Muscle of leg (tissue), 11 donors: ENCODE measurements around the gene PTPRG. TPM values are rescaled to one million over a fixed set of nuclear protein-coding genes. Genes with fewer than 3 reads are reported as not detected.

Experiments
- DNase-seq: peaks from one replicate; pipeline ENCODE4 v3.0.0; 2013
- H3K27ac ChIP-seq: one replicate; pipeline ENCODE4 v1.5.1; 2013; ENCODE audit warnings: mild to moderate bottlenecking, low read length, control low read depth
- H3K27me3 ChIP-seq: one replicate; pipeline ENCODE4 v1.6.1; 2013; ENCODE audit warnings: low read length; ENCODE audit not compliant: control insufficient read depth, insufficient read depth
- H3K36me3 ChIP-seq: one replicate; pipeline ENCODE4 v1.6.1; 2013; ENCODE audit warnings: low read length; ENCODE audit not compliant: control insufficient read depth, insufficient read depth
- H3K4me1 ChIP-seq: one replicate; pipeline ENCODE4 v1.6.1; 2013; ENCODE audit warnings: low read length; ENCODE audit not compliant: control insufficient read depth, insufficient read depth
- H3K4me3 ChIP-seq: one replicate; pipeline ENCODE4 v1.5.1; 2013; ENCODE audit warnings: low read length, control low read depth
- H3K9me3 ChIP-seq: replicated peaks from 2 replicates; pipeline ENCODE4 v1.6.1; 2013; ENCODE audit warnings: low read depth, low read length; ENCODE audit not compliant: control insufficient read depth
- WGBS: methylation state at CpG from one replicate; pipeline ENCODE4 v1.1.5; 2013; ENCODE audit warnings: missing lambda C conversion rate; ENCODE audit not compliant: insufficient coverage; 5-methylcytosine and 5-hydroxymethylcytosine counted together
- polyA plus RNA-seq, 8 donors: library from polyadenylated mRNA; unstranded; fragments of 120-200 nt; gene quantifications; one replicate each; pipeline versions ENCODE4 v1.2.1 to v1.2.3, GENCODE V29; 2013; ENCODE audit warnings: inconsistent platforms in 1 of 8, low replicate concordance in 1 of 8; ENCODE audit not compliant: insufficient read length in 8 of 8, insufficient read depth in 1 of 8
- total RNA-seq: library from RNA; stranded (reverse); fragments of 120-200 nt; gene quantifications from one replicate; pipeline ENCODE4 v1.2.4, GENCODE V29; 2013

PTPRG gene
- total and polyA plus RNA-seq, 9 donors: 15.7 to 45.7 (median 30.8) TPM

GRCh38 chr3:61560517-61561373, 626 bp upstream of the PTPRG start:
- Histone ChIP-seq H3K4me3 (peak overlapping the region; percentile 92), H3K36me3 (no peaks in the 10 kb centered on the region), H3K9me3 (peaks cover 6% of the 10 kb centered on the region), H3K27me3 (no peaks in the 10 kb centered on the region), H3K4me1 (peaks cover 25% of the 10 kb centered on the region), H3K27ac (peak overlapping the region; percentile 99)
- DNase-seq: peak; percentile 92
- WGBS: 0% methylated on average over 46 of the region's 64 CpGs

GRCh38 chr3:61562042-61562720, 810 bp downstream of the PTPRG start:
- WGBS: under 1% methylated on average over 31 of the region's 65 CpGs
- Histone ChIP-seq H3K4me3 (peak overlapping the region; percentile 92), H3K27ac (peak overlapping the region; percentile 99), H3K27me3 (no peaks in the 10 kb centered on the region), H3K36me3 (no peaks in the 10 kb centered on the region), H3K4me1 (peaks cover 25% of the 10 kb centered on the region), H3K9me3 (peaks cover 6% of the 10 kb centered on the region)
- peak; percentile 55 for DNase-seq

- DNase-seq: peak; percentile 67
- H3K27ac ChIP-seq: peak overlapping the region; percentile 99
- H3K36me3 ChIP-seq: no peaks in the 10 kb centered on the region
- under 1% methylated on average over 38 of the region's 44 CpGs for WGBS
- H3K9me3 ChIP-seq: peaks cover 6% of the 10 kb centered on the region
- H3K4me1 ChIP-seq: peaks cover 25% of the 10 kb centered on the region
- H3K27me3 ChIP-seq: no peaks in the 10 kb centered on the region
- H3K4me3 ChIP-seq: peak overlapping the region; percentile 92
Measured at GRCh38 chr3:61562721-61563312, 1.4 kb downstream of the PTPRG start.

- H3K27me3 ChIP-seq: no peaks in the 10 kb centered on the region
Measured at GRCh38 chr3:61563313-61564271, 2.2 kb downstream of the PTPRG start.

GRCh38 chr3:61564395-61565059, 3.2 kb downstream of the PTPRG start:
- peak; percentile 87 for DNase-seq
- WGBS: 1% methylated on average over 25 of the region's 40 CpGs
- Histone ChIP-seq H3K27ac (peak overlapping the region; percentile 76), H3K36me3 (no peaks in the 10 kb centered on the region), H3K4me1 (peaks cover 23% of the 10 kb centered on the region), H3K27me3 (no peaks in the 10 kb centered on the region), H3K4me3 (peak overlapping the region; percentile 92), H3K9me3 (no peaks in the 10 kb centered on the region)

More at GRCh38 chr3:61563313-61564271, 2.2 kb downstream of the PTPRG start:
- Histone ChIP-seq H3K4me1 (peaks cover 25% of the 10 kb centered on the region), H3K4me3 (peak overlapping the region; percentile 92), H3K9me3 (peaks cover 2% of the 10 kb centered on the region), H3K27ac (peak overlapping the region; percentile 99), H3K36me3 (no peaks in the 10 kb centered on the region)
- WGBS: under 1% methylated on average over 38 of the region's 52 CpGs
- peak; percentile 50 for DNase-seq

- Histone ChIP-seq H3K27me3 (no peaks in the 10 kb centered on the region), H3K27ac (no peak overlapping the region), H3K4me3 (no peak overlapping the region), H3K36me3 (no peaks in the 10 kb centered on the region), H3K4me1 (peaks cover 18% of the 10 kb centered on the region), H3K9me3 (no peaks in the 10 kb centered on the region)
- no peak for DNase-seq
- no CpG with 5 or more reads among the region's 4 CpGs for WGBS
Measured at GRCh38 chr3:61565569-61565968, 4.2 kb downstream of the PTPRG start.

GRCh38 chr3:61568127-61568526, 6.8 kb downstream of the PTPRG start:
- Histone ChIP-seq H3K36me3 (no peaks in the 10 kb centered on the region), H3K4me3 (no peak overlapping the region), H3K9me3 (no peaks in the 10 kb centered on the region), H3K4me1 (peaks cover 18% of the 10 kb centered on the region), H3K27ac (no peak overlapping the region), H3K27me3 (no peaks in the 10 kb centered on the region)
- DNase-seq: no peak
- WGBS: no CpG with 5 or more reads among the region's 1 CpG

GRCh38 chr3:61569856-61570580, 8.6 kb downstream of the PTPRG start:
- no CpG with 5 or more reads among the region's 2 CpGs for WGBS
- Histone ChIP-seq H3K4me1 (peaks cover under 1% of the 10 kb centered on the region), H3K27ac (no peak overlapping the region)

GRCh38 chr3:61570813-61571212, 9.4 kb downstream of the PTPRG start:
- no peak for DNase-seq
- WGBS: no CpG with 5 or more reads among the region's 5 CpGs
- H3K4me3 ChIP-seq: no peak overlapping the region
- no peaks in the 10 kb centered on the region for H3K4me1 ChIP-seq
- H3K27ac ChIP-seq: no peak overlapping the region
- no peaks in the 10 kb centered on the region for H3K36me3 ChIP-seq
- no peaks in the 10 kb centered on the region for H3K9me3 ChIP-seq
- H3K27me3 ChIP-seq: no peaks in the 10 kb centered on the region

More at GRCh38 chr3:61569856-61570580, 8.6 kb downstream of the PTPRG start:
- no peak for DNase-seq
- H3K4me3 ChIP-seq: no peak overlapping the region
- no peaks in the 10 kb centered on the region for H3K27me3 ChIP-seq
- no peaks in the 10 kb centered on the region for H3K9me3 ChIP-seq
- no peaks in the 10 kb centered on the region for H3K36me3 ChIP-seq
